GM18505 (cell line): ENCODE data around the gene CCDC68.
"Not testable (repeated sequence)": the region's sequence is repeated elsewhere in the genome, so short reads cannot be mapped to it uniquely, and the experiment has no call there.

Source experiments
- ATAC-seq: cut with Tn5 transposase; IDR thresholded peaks from one replicate; pipeline ENCODE4 v1.9.1; 2021; ENCODE audit not compliant: unreplicated experiment
- POLR2A ChIP-seq: IDR thresholded peaks from 4 replicates; pipeline ENCODE4 v1.6.1; 2011; ENCODE audit warnings: borderline replicate concordance; ENCODE audit not compliant: insufficient read depth, insufficient read length; ENCODE audit errors: extremely low read depth

Gene CCDC68

DNA sequence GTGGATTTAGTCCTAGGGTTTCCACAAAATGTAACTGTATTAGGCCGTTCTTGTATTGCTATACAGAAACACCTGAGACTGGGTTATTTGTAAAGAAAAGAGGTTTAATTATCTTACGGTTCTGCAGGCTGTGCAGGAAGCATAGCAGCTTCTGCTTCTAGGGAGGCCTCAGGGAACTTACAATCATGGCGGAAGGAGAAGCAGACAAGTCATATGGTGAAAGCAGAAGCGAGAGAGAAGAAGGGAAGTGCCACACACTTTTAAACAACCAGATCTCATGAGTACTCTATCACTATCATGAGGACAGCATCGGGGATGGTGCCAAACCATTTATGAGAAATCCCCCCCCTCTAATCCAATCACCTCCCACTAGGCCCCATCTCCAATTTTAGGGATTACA, 9.5 kb upstream of the CCDC68 start:
- ATAC-seq = no peak
- no peak for TF ChIP-seq POLR2A

DNA sequence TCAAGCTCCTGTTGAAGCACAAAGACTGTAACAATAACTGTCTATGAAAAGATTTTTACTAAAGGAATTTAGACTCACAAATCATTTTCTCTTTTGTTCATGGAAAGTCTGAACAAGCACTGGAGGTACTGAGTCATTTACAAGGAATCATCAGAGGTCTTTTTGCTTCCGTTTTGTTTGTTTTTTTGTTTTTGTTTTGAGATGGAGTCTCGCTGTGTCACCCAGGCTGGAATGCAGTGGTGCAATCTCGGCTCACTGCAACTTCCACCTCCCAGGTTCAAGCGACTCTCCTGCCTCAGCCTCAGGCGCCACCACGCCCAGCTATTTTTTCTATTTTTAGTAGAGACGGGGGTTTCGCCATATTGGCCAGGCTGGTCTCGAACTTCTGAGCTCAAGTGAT, 9.0 kb upstream of the CCDC68 start:
- not testable (repeated sequence) for ATAC-seq

DNA sequence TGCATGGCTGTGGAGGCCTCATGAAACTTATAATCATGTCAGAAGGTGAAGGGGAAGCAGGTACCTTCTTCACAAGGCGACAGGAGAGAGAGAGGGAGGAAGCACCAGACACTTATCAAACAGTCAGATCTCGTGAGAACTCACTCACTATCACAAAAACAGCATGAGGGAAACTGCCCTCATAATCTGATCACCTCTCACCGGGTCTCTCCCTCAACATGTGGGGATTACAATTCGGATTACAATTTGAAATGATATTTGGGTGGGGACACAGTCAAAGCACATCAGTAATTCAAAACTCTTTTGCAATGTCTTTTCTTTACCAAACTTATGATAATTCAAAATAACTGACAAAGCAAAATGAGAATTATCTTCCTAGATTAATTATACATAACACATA, 8.5 kb upstream of the CCDC68 start:
- no peak for ATAC-seq
- no peak for TF ChIP-seq POLR2A

DNA sequence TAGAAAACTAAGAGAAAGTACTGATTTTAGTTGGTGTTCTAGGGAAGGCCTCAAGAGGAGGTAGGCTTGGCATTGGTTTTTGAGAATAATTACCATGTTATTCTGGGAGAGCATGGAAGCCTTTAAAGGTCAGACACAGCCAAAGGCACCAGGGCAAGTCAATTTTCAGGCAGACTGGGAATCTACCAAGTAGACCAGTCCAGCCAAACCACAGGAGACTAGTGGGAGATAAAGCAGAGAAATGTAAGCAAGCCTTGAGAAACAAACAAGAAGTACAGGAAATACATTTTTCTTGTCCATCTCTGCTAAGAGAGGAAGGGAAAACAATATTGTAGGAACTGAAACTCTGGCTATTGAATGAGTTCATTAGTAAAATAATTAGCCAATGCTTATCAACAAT, 5.5 kb upstream of the CCDC68 start:
- ATAC-seq = no peak
- no peak for TF ChIP-seq POLR2A

DNA sequence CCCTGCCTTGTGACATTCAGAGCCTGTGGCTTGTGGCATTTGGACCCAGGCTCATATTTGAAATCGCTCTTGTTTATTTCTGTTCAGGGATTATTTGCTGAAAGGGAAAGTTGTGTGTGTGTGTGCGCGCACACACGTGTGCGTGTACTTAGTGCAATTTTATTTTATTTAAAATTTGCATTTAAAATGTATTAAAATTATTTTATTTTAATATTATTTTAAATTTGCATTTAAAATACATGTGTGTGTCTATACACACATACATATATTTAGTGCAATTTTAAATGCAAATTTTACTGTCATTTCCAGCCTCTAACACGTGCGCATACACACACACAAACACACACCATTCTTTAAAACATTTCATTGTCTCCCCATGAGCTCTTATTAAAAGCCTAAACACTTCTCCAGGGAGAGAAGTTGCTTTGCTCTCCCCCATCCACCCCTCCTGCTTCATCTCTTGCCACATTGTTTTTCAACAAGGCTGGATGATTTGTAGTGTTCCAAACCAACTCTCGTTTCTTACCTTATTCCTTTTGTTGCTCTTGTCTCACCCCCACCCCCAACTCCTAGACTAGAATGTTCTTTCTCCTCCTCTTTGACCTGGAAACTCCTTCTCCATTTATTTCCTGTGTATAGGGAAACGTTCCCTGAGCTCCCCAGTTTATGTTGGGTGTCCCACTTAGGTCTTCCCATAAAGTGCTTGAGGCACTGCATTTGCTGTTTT, 3.8 kb upstream of the CCDC68 start:
- TF ChIP-seq POLR2A = no peak
- no peak for ATAC-seq

DNA sequence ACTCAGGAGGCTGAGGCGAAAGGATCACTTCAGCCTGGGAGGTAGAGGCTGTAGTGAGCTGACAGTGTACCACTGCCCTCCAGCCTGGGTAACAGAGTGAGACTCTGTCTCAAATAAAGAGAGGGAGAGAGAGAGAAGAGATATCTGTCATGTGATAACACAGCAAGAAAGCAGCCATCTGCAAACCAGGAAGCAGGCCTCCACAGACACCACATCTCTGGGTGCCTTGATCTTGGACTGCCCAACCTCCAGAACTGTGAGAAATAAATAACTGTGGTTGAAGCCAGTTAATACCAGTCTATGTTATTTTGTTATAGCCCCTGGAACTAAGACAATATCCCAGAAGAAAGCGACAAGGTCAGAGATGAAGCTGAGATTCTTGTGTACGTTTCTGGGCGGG, 2.6 kb upstream of the CCDC68 start:
- no peak for ATAC-seq
- TF ChIP-seq POLR2A = no peak

DNA sequence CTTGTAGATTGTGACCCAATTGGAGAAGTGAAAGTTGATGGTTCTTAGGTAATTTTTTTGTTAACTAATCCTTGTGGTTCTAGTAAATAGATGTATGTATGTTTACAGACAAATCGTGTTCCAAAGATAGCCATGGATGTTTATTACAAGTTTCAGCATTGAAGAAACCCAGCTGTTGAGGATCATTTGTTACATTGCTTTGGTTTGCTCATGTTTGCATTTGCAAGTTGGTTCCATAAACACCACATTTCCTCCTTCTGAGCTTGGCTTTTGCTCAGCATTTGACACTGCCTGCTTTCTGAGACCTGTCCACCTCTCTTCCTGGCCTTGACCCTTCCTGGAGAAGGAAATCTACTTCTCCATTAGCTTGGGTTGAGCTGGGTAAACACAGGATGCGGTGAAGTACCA, 1.8 kb upstream of the CCDC68 start:
- no peak for ATAC-seq
- no peak for TF ChIP-seq POLR2A

DNA sequence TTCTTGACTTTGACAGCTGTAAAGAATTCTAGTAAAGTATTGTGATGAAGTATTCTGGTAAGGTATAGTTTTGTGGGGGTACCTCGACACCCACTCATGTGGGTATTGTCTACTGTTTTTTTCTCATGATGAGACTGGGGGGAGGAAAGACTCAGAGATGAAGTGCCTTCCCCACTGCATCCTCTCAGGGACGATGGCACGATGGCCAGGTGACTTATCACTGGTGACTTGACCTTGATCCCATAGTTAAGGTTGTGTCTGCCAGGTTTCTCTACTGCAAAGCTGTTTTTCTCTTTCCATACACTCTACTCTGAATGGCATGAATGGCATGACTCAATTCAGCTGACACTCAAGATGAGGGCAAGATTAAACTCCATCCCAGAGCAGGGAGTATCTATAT, 936 bp upstream of the CCDC68 start:
- TF ChIP-seq POLR2A = no peak
- no peak for ATAC-seq

DNA sequence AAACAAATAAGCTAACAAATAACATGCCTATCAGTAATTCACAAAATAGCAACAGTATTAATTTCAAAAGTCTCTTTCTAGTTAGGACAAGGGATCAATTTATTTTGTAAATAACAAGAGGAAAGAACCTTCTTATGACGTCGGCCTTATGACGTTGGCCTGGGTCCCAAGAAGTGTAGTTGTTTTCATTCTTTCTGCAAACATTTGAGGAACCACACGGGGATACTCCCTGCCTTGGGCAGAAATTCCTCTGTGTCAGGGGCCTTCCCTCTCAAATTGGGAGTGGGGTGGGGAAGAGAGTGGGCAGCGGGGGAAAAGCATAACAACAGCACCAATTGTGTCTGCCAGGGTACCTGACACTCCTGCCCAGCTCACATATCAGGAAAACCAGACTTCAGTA, 1.3 kb downstream of the CCDC68 start:
- no peak for ATAC-seq
- TF ChIP-seq POLR2A = no peak

DNA sequence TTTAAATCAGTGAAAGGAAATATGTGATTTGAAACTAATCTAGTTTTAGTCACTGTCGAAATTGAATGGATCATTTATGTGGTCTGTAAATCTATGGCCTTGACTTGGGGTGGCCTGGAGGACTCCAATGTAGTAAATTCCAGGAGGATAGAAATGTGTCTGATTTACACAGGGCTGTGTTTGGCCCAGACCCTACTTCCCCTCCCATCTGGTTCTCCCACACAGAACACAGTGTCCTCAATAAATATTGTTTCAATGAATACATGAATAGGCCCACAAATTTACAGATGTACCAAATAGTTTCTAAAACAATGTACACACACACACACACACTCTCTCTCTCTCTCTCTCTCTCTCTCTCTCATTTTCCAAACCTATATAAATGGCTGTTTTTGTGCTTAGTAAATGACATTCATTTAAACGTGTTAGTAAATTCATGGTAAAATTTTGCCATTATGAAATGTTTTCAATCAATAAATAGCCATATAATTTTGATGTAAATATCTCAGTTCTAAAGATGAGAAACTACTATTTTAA, 1.9 kb downstream of the CCDC68 start:
- no peak for ATAC-seq
- no peak for TF ChIP-seq POLR2A

DNA sequence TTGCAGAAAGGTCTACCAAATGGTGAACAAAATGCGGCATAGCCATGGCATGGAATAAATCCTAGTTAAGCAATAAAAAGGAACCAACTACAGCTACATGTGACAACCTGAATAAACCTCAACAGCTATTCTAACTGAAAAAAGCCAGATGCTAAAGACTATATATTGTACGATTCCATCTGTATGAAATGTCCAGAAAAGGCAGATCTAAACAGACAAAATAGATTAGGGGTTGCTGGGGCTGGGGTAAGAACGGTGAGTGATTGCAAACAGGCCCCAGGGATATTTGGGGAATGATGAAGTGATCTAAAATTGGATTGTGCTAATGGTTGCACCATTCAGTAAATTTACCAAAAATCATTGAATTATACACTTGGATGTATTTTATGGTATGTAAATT, 2.8 kb downstream of the CCDC68 start:
- no peak for ATAC-seq
- TF ChIP-seq POLR2A = no peak

DNA sequence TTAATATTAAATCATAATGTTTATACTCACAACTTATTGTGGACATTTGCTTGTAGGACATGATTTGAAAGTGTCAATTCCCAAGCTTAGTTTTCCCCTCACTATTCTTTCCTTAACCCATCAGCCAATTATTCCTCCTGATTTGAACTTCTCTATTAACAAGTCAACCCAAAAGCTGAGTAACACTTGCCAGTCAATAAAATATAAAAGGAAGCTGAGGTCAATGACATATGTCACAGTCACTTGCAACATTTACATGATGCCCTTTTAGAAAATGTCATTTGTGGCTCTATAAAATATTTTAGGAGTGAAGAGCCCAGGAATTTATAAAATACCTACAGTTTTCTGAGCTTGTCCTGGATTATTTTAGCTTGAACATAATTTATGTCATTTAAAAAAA, 7.2 kb downstream of the CCDC68 start:
- no peak for ATAC-seq
- no peak for TF ChIP-seq POLR2A

DNA sequence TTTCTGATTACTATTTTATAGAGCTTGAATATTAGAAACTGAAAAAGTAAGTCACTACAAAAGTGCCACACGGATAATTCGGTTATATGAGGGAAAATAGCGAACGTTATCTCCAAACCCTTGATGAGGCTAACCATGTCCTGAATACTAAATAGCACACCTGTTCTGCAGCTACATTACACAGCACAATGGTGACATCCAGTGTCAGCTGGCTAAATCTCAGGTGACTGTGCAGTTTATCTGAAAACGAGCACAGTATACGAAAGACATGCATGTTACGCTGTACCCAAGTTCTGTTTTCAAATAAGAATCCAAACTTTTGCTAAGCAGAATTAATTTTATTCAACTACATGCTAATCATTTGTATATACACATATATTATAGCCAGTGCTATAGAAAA, 9.0 kb downstream of the CCDC68 start:
- no peak for TF ChIP-seq POLR2A

DNA sequence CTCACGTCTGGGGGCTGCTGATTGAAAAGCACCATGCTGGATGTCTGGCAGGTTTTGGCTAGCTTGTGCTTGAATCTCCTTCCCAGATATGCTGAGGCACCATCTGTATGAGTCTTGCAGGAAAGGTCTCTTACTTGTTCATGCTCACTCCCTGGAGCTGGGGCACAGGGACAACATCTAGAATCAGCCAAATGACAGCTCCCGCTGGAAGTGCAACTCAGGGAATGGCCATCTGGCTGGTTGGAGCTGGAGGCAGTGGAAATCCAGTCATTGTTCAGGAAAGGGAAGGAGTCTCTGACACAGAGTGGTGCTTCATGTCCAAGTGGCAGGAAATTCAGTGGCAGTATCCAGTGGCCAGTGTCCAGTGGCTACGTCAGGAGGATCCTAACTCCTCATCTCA, 9.7 kb downstream of the CCDC68 start:
- no peak for TF ChIP-seq POLR2A
- no peak for ATAC-seq

More for the DNA sequence above, 9.0 kb downstream of the CCDC68 start:
- ATAC-seq = no peak
